ENCODE results near the gene TPSD1.
"Not testable (repeated sequence)": the region's sequence is repeated elsewhere in the genome, so short reads cannot be mapped to it uniquely, and the experiment has no call there.

The TPSD1 gene

DNA sequence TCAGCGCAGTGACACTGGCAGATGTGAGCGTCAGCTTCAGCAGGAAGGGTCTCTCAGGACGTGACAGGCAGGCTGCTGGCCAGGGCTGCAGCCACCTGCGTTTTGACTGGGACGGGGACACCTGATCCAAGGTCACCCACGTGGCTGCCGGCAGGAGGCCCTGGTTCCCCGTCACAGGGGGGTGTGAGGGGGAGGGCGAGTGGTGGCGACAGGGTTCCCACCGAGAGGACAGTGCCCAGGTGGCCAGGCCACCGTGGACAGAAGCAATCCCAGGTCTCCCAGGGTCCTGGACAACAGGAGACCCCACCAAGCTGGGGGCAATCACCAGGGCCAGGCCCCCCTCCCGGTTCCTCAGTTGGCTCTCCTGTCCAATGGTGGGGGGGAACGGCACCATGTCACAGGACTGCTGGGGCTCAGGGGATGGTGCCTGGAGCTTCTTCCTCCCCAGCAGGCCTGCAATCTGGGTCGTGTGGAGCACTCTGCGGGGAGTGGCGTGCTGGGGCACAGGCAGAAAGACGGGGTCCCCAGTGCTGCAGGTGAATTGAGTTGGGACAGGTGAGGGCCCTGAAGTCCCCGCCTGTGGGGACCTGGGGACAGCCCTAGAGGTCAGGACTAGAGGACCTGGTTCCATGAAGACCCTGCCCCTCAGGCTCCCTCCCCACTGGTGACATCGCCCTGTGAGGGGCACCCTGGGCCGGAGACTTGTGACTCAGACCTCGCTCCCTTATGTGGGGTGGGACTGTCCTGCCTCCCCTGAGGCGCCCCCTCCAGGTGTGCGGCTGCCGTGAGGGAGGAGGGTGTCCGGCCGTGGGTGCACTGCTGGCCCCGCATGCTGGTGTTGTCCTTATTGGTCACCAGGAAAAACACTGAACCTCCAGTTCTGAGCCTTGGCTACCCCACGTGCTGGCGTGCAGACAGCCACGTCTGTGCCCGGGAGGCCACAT is 11.7 kb upstream of the TPSD1 start:
- DNase-seq: not testable (repeated sequence)

DNA sequence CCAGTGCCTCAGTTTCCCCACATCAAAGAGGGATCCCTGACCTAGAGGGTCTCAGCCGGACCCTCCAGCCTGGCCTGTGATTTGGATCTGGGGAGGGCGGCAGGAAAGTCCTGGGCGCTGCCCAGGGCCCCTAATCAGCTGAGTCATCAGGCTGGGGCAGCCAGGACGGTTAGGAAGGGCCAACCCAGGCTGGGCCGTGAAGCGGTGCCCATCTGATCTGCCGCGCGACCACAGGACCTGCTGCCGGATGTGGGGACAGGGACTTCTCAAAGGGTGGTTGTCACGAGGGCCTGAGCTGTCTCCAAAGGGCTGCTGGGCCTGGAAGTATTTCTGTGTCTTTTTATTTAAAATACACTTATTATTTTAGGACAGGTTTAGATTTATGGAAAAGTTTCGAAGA is 11.0 kb upstream of the TPSD1 start:
- no peak for DNase-seq

- no peak for DNase-seq
These were observed 10.3 kb upstream of the TPSD1 start for GRCh38 chr16:1245452-1246020.

GRCh38 chr16:1247903-1248537 is 7.8 kb upstream of the TPSD1 start:
- not testable (repeated sequence) for DNase-seq

DNA sequence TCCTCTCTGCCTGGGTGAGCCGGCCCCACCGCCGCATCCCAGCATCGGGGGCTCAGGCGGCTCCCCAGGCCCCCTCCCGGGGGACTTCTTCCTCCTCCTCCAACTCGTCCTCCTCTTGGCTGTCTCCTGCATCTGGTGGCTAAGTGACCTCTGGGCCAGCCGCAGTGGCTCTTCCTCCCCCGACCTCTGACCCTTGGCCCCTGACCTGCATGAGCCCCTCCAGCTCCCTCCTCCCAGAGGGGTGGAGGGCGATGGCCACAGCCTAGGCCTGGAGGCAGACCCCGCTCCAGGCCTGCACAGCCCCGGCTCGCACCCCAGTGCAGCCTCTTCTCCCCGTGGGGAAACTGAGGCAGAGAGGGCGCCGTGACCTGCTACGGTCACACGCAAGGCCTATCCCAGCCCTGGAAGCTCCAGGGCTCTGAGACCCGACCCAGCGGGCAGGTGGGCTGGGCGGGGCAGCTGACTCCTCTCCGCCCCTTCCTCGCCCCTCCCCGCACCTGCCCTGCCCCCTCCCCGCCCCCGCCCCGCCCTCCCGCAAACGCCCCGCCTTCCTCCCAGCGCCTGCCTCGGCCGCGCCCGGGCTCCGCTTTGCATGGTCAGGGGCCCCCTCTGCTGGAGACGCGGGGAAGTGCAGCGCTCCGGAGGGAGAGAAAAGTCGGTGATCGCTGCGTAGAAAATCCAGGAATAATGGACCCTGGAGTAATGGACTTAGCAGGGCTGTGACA is 6.7 kb upstream of the TPSD1 start:
- DNase-seq: not testable (repeated sequence)

DNA sequence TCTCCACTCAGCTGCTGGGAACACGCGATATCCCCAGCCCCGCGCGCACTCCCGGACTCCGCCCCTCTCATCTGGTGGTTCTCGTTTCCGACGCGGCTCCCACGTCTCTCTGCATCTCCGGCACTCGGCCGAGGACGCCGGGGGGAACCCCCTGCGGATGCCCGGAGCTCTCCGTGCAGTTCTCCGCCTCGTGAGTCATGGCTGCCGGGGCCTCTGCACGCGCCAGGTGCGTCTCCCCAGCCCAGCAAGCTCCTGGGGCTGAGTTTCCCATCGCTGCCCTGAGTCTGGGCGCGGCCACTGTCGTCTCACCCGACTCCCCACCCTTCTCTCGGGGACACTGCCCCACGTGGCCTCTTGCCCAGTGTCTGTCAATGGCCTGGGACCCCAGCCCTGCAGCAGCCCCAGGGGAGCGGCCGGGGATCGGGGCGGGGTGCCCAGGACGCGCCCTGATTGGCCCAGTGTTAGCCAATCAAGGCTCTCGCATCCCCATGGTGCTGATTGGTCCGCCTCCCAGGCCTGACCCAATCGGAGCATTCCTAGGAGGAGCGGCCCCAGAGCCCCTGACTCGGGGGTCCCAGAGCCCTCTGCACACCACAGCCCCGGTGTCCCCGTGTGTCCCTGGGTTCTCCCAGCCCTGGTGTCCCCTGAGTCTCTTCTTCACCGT is 2.0 kb upstream of the TPSD1 start:
- not testable (repeated sequence) for DNase-seq

- not testable (repeated sequence) for DNase-seq
These were observed 1.0 kb upstream of the TPSD1 start for GRCh38 chr16:1254821-1255220.

- DNase-seq: not testable (repeated sequence)
These were observed 516 bp downstream of the TPSD1 start for GRCh38 chr16:1256296-1256873.

DNA sequence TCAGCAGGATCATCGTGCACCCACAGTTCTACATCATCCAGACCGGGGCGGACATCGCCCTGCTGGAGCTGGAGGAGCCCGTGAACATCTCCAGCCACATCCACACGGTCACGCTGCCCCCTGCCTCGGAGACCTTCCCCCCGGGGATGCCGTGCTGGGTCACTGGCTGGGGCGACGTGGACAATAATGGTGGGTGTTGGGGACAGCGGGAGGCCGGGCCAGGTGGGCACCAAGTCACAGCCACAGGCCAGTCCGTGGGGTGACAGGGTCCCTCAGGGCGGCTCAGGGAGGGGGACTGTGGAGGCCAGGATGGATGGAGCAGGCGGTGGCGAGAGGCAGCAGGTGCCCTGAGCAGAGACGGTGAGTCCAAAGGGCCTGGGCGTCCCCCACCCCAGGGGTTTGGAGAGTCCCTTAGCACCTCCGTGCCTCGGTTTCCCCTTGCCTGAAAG is 1.0 kb downstream of the TPSD1 start:
- no peak for DNase-seq

GRCh38 chr16:1257561-1258224 is 1.8 kb downstream of the TPSD1 start:
- DNase-seq: no peak

DNA sequence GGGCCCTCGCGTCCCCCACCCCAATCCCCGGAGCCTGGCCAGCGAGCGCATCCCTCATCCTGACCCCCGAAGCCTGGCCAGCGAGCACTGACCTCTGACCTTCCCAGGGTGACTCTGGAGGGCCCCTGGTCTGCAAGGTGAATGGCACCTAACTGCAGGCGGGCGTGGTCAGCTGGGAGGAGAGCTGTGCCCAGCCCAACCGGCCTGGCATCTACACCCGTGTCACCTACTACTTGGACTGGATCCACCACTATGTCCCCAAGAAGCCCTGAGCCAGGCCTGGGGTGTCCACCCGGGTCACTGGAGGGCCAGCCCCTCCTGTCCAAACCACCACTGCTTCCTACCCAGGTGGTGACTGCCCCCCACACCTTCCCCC is 2.3 kb downstream of the TPSD1 start:
- DNase-seq: no peak

DNA sequence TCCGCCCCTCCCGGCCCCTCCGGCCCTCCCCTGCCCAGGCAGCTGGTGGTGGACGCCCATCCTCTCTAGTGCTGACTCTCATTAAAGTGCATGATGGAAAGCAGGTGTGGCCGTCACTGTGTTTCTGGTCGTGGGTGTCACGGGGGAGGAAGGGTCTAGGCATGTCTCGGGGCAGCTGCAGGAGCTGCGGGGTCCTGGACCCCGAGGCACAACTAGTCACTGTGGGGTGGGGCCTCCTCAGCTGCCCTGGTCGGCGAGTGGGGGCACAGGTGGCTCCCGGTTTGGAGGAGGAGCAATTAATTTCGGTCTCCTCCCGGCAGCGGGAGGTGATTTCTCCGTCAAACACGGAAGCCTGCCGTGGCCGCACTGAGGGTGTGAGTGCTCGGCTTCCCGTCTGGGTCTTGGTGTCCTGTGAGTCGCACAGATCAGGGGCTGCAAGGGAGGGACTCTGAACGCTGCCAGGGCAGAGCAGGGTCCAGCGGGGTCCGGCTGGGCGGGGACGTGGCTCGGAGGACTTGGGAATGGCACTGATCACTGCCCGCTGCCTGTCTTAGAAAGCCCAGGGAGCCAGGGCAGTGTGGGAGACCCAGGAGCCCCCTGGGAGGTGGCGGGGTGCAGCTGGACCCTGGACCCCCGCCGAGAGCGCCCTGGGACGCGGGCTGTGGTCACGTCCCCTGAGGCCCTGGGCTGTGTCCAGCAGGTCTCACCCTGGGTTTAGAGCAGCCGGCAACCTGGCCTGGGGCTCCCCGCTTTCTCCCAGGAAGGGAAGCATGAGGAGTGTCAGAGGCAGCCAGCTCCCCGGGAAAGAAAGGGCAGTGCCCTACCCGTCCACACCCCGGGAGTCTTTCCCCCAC is 3.3 kb downstream of the TPSD1 start:
- no peak for DNase-seq

- no peak for DNase-seq
These were observed 3.8 kb downstream of the TPSD1 start for GRCh38 chr16:1259760-1260068.

DNA sequence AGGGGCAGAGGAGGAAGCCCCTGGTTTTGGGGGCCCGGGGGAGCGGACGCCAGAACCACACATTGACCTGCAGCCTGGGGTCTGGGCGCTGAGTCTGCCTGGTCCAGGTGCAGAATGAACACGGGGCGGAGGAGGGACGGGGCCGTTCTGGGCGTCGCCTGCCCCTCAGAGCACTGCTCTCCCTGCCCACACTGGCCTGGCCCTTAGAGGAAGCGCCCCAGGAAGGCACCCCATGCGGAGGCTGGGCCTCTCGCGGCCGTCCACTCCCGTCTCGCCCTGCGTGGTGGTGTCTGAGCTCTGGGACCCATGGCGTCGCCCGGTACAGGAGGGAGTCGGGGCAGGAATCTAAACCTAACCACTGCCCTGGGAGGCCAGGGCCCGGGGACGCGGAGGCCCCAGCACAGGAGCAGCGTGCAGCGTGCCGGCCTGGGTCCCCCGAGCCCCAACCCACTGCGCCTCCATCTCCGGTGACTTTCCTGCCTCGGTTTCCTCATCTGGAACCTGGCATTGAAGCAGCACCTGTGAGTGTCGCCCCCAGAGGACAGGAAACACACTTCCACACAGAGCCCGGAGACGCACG is 4.3 kb downstream of the TPSD1 start:
- no peak for DNase-seq

- DNase-seq: no peak
These were observed 5.4 kb downstream of the TPSD1 start for GRCh38 chr16:1261131-1261892.

DNA sequence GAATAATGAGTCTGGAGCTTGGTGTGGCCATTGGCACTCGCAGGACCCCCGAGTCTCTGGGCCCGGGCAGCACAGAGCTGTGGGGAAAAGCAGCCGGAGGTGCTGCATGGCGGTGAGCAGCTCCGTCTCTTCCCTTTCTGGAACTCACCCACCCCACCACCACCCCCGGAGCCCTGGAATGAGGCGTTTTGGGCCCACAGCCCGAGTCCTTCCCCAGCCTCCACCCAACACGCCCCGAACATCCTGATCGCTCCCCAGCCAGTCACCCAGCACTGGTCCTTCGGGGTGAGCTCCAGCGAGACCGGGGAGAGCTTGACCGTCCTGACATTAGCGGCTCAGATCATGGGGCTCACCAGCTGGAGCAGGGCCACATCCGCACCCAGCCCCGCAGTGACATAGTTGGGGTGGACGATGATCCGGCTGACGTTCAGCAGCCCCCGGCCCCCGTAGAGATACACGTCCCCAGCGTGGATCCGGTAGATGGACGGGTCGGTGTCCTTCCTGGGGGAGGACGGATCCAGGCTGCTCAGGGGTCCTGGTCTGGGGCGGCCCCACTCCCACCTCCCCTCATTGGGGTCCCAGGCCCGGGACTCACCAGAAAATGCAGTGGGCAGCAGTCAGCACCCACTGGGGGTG is 6.5 kb downstream of the TPSD1 start:
- no peak for DNase-seq

GRCh38 chr16:1262846-1263221 is 7.0 kb downstream of the TPSD1 start:
- DNase-seq: no peak

DNA sequence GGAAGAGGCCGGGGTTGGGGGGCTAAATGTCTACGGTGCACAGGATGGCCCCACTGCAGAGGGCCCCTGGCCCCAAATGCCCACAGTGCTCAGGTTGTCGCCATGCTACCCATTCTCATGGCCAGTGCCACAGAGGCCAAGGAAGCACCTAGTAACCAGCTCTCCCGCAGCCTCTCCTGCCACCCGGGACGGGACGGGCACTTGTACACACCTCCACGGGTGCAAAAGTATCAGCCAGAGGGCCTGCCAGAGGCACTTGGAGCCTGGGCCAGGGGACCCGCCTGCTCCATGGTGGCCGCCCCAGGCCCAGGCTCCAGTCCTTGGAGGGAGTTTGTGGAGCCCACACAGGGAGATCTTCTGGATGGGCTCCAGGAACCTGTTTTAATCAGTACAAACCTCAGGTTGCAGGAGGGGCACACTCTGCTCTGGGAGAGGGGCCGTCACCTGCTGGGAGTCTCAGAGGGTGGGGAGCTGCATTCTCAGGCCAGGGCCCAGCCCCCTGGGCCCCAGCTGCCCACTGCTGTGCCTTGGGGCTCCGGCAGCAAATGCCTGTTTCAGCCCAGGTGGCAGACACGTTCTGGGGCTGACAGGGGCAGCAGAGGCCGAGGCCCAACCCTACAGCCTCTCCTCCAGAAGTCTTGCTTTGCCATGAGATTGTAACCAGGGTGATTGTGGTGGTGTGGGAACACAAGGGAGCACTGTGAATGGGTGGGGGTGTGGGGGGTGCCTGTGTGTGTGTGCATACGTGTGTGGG is 7.9 kb downstream of the TPSD1 start:
- DNase-seq: no peak

Measured in NK-92 treated with Interleukin-12 subunit alpha and Interleukin-12 subunit beta, amount 100 ng/mL, for 24 hours (cell line).